PFSK-1 (cell line): Measurements from ENCODE around the gene CALY.

Source experiments
- POLR2AphosphoS5 ChIP-seq: IDR thresholded peaks from 2 replicates; pipeline ENCODE4 v1.6.1; 2012; ENCODE audit warnings: low read depth, mild to moderate bottlenecking, control low read depth, low read length, moderate library complexity
- SIN3A ChIP-seq: IDR thresholded peaks from 2 replicates; pipeline ENCODE4 v1.6.1; 2012; ENCODE audit warnings: mild to moderate bottlenecking, low read length, moderate library complexity, borderline replicate concordance; ENCODE audit not compliant: insufficient read depth

- TF ChIP-seq SIN3A (no peak), POLR2AphosphoS5 (no peak)
These were observed 16.7 kb upstream of the CALY start for GRCh38 chr10:133353202-133353959.
